GM21423 (cell line): ENCODE measurements around the gene SUPT3H.

ENCODE experiments used
- ATAC-seq: cut with Tn5 transposase; IDR thresholded peaks from one replicate; pipeline ENCODE4 v1.9.1; 2021; ENCODE audit warnings: mild to moderate bottlenecking, moderate library complexity; ENCODE audit not compliant: unreplicated experiment

SUPT3H gene

DNA sequence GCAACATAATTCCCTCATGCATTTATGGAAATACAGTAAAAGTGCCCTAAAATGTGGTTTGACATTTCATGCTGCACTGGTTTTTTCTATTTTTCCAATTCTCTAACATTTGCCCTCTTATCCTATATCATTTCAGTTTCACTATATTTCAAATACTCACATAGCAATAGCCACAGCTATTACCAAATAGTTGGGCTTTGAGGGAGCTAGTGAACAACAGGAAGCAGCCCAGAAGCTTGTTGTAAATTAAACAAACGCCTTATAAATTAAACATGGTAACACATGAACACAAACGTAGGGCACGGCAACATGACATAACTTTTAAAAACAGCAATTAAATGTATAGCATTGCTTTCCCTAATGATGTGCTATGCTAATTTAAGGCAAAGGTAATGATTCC lies 521.3 kb downstream of the SUPT3H start:
- no peak for ATAC-seq

DNA sequence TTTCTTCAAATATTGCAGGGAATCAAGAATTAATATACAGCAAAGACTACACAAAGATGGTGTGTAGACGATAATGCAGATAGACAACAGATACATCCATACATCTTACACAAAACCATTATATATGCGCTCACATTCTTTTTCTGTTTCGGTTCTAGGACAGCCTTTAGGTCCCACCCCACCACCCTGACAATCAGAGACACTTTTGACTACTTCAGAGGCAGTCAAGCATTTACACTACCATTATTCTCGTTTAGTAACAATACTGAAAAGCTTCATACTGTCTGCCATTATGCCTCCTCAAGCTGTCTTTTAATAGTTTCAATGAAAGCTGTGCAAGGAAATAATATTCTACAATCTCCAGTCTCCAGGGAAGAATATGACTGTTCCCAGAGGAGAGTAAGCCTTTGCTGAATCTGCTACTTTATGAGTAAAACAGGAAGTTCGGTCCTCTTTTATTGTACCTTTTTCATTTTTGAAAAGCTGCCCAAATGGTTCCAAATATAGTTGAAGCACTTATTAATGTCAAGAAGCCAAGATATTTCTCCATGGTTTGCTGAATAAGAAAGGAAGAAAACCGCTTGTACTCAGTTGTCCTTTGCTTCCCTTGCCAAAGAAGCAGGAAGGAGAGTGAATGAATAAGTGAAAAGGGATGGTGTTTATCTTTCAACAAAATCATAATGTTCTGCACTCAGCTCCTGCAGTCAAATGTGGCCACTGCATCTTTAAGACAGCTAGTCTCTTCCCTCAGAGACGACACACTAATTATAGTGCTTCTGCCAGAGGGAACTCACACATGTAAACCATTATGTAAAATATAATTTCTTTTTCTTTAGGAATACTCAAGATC lies 521.9 kb downstream of the SUPT3H start:
- no peak for ATAC-seq

DNA sequence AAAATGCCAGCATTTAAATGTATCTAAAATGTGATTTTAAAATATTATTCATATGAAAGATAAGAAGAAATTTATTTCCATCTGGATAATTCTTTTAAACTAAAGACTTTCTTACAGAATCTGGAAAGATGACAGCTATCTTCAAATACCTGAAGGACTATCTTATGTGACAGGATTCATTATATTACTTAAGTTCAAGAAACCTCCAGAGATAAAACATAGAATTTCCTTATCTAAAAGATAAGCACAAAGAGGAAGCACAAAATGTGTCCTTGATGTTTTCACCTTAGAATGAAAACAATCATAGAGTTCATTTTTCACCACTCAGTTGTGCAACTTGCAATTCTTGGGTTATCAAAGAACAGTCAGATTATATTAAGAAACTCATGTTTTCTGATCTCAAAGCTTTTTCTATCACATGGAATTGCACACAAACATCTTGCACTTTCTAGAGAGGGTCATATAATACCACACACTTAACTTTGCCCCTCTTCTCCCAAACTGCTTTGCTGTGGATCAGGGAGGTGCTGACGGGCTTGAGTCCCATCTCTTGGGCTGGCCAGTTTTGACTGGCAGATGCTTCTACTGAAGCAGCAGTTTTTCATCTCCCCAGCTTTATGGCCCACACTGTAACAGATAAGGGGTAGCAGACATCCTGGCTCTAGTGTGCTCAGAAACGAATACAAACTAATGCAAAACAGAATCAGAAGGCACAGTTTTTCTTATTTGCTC lies 522.9 kb downstream of the SUPT3H start:
- ATAC-seq: no peak

DNA sequence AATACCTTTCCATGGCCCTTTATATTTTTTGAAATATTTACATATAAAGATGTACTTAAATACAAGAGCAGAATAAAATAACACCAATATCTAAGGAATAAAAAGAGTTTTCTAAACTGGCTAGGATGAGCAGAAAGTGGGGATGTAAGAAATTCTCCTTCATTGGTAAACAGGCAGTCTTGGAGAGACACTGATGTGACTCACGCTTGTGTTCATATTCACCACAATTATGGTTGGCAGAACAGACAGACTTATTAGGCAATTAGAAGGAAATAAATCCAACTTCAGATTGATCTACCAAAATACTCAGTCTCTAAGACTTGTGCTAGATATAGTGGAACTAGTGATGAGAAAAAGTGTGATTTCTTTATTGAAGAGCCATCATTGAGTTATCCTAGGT lies 526.6 kb downstream of the SUPT3H start:
- ATAC-seq: no peak

DNA sequence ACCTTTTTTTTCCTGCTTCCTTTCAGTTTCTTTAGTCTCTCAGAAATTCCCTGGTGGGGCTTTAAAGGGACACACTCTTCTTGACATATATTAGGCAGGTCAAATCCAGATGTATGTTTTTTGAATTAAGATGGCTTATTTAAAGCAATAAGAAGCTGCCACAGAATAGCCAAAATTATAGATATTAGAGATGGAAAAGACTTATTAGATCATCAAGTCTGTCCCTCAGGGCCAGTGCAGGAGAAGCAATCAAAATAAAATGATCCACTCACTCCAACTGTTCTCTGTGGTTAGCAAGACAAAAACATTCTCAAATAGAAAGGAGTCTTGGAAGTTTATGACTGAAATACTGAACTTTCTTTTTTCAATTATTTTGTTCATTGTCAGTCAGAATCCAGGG lies 527.4 kb downstream of the SUPT3H start:
- ATAC-seq: no peak

DNA sequence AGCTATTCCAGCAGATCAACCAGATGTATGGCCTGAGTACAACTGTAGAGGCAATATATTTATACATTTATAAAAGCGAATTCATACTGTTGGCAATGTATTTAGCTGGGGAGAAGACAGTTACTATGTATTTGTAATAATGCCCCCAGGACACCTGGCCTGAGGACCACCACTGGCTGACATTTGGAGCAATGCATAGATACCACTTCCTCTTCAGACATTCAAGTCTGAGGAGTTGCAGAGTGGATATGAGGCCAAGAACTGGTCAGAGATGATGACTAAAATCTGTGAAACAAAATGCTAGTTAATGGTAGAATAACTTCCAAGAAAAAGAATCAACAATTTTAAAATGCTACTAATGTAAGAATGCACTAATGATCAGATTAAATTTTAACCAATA lies 527.9 kb downstream of the SUPT3H start:
- no peak for ATAC-seq

DNA sequence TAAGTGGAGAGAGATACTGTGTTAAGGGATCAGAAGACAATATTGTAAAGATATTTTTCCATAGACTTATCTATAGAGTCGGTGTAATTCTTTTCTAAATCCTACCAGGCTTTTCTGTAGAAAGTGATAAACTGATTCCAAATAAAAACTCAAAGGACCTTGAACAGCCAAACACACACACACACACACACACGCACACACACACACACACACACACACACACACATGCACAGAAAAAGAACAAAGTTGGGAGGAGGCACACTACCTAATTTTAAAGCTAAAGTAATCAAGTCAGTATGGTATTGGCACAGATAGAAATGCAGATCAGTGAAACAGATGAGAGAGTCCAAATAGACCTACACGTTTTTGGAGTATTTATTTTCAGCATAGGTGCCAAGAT lies 534.0 kb downstream of the SUPT3H start:
- no peak for ATAC-seq

DNA sequence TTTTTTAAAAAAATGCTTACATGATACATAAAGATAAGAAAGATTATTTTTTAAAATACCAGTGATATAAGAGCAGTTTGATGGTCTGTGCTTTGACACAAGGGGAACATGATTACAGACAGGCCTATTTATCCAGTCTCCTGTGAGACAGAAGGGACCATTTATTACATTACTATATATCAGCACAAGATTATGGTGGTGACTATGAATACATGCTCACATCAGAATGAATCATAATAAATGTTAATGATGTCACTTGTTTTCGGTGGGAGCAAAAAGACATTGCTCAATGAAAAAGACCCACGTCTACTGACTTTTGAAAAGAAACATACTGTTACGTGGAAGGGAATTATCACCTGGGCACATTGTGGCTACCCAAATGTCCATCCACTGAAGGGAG lies 535.1 kb downstream of the SUPT3H start:
- no peak for ATAC-seq

DNA sequence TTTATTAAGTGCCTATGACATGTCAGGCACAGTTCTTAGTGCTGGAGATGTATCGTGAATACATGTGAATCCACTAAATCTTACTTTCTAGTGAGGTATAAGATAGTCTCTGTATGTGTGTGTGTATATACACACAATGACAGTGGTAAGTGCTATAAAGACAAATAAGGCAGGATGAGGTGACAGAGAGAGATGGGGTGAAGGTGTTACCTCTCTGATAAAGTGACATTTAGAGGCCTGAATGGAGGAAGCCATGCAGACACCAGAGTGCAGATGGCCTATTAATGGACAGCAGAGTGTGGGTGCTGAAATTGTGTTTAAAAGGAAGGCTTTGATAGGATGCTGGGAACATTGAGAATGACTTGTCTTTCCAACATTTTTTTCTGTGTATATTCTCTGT lies 535.9 kb downstream of the SUPT3H start:
- ATAC-seq: no peak

DNA sequence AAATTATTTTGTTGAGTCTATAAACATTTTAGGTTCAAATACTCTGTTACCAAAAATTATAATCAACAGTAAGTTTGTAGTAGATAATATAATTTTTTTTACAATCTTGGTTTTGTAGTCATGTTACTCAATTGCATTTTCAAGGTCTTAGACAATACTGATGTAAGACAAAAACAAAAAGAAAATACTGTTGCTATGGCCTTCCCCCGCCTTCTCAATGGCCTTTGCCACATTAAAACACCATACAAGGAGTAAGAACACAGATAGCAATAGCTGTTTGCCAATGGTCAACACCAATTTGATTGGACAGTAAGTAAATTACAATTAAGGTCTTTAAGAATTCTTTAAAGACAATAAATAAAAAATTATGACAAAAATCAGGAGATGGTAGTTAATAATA lies 540.0 kb downstream of the SUPT3H start:
- no peak for ATAC-seq

DNA sequence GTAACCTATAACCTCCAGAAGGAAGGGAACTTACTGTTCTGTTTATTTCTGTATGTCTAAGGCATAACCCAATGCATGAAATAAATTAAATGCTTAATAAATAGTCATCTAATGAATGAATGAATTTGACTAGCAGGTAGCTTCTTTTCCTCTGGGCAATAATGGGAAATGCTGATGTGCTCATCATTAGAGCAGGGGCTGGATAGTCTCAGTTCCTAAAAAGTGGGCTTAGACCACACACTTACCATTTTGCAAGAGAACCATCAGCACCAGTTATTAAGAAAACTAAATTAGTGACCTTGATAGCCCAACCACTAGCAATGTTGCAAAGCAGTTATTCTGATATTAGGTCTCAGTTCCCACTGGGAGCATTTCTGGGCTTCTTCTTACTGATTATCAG lies 540.5 kb downstream of the SUPT3H start:
- no peak for ATAC-seq

DNA sequence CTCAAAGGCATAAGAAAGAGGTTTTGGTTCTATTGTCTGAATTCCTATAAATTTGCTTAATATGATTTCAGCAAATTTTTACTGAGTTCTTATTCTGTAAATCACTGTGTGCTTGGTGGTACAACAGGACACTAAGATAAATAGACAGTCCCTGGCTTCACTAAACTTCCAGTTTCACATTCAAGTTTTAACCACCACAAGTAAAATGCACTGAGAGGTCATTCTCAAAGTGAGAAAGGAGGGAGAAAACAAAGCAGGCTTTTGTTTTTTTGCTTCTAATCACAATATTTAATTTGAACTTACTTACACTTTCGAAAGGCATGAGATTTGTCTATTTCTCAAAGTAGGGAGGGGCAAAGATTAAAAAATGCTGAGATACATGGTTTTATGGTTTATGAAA lies 544.5 kb downstream of the SUPT3H start:
- peak; percentile 76 for ATAC-seq

DNA sequence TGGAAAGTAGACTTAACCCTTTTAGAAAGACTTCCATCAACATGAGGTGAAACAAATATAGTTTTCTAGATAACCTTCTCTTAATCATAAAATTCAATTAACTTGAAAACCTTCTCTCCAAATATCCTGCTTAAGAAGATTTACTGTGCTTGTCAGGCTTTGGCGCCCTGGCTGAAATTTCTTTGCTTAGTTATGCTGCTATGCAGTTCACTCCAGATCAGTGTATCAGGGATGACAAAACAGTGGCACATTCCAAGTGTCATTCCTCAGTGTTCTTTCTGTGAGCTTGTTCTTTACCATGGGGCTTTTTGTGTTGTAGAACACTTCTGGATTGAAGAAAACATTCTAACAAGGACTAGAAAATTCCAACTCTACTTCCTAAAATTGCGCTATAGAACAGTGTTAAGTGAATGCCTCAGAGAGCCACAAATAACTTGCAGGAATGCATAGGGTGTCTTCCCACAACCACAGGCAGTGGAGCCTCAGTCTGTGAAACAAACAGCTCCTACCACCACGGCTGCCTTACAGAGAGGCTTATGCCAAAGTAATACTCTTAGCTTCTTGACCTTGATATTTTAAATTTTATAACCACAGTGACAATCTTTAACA lies 546.6 kb downstream of the SUPT3H start:
- ATAC-seq: no peak

DNA sequence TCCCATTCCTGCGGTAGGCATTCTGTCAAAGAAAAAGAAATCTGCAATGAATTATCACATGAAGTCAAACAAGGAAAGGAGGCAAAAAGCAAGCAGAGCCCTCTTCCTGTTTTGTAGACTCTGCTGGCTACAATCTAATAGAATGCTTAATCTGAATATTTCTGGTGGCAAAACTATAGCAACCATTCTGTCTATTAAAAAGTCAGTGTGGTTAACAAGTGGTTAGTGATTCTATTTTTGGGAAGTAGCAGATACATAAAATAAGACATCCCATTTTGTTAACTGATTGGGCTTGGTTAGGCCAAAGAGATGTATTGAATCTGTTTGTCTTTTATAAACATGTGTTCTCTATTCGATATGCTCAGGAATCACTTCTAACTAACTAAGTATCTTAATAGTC lies 547.9 kb downstream of the SUPT3H start:
- ATAC-seq: peak; percentile 43

DNA sequence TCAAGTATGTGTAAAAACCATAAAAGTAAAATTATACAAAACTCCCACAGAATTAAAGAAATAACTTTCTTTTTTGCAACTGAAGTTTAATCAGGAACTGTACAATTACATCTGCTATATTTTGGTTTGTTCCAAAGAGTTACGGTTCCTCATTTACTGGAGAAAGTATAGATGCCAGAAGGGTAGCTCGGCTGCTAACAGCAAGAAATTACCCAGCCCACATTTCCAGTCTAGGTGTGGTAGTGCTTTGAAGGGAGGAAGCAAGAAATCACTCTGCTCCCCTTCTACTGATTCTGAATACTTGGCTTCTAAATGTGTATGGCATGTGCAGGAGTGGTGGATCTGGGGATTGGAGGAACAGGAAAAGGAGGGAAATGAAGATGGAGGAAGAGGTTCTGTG lies 549.0 kb downstream of the SUPT3H start:
- ATAC-seq: no peak

DNA sequence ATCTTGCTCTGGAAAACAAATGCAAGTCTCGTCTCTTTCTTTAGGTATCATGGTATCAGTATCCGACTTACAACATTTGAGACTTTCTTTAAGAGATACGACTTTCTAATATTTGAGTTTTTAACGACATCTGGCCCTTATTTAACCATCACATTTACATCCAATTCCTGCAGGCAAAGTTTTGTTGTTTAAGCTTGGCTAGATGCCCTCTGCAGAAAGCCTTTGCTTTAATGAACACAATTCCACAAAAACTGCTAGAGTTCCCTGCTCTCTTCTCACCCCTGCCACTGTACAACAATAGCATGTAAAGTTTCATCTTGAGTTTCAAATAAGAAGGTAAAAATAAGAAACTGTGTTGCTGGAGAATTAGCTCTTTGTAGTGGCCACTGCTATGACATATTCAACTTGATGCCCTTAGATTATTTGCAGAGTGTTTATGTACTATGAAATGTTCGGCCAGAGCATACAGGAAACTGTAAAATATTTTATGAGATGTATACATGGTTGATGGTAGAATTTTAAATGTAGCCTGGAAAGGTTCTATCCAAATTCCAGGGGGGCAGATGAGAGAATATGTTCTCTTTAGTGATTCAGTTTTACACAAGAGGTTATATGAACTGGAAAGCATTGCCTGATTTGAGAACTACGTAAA lies 551.6 kb downstream of the SUPT3H start:
- ATAC-seq: no peak

DNA sequence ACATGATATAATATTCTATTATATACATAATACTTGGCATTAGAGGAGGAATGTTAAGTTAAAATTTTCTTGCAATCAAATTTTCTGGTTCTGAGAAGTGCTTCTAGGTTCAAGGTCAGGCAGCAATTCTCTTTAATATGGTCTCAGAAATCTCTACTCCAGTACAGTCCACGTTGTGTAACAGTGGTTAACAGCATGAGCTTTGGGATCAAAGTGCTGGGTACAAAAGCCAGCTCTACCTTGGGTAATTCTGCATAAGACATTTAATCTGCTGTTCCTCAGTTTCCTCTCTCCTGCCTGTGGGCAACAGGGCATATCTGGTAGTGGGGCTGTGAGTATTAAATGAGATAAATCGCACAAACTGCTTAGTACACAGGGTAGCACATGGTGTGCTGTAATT lies 552.5 kb downstream of the SUPT3H start:
- no peak for ATAC-seq

DNA sequence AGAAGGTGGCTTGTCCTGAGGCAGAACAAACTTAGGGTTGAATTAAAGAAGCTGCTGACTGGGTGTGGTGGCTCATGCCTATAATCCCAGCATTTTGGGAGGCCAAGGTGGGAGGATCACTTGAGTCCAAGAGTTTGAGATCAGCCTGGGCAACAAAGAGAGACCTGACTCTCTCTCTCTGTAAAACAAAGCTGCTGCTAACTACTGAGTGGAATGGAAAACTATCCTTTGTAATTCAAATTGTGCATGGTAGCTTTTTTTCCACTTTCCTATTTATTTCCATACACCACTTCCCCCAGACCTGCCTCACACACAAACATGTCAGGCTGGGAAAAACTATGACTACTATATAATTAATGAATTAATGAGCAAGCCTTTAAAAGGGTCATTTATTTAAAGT lies 553.2 kb downstream of the SUPT3H start:
- no peak for ATAC-seq

DNA sequence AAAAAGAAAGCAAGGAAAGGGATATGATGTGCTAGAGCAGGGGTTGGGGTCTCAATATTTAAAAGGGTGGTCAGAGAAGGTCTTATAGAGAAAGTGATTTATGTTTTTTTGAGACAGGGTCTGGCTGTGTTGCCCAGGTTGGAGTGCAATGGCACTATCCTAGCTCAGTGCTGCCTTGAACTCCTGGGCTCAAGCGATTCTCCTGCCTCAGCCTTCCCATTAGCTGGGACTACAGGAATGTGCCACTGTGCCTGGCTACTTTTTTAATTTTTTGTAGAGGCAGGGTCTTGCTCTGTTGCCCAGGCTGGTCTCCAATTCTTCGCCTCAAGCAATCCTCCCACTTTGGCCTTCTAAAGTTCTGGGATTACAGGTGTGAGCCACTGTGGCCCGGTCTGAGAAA lies 557.0 kb downstream of the SUPT3H start:
- no peak for ATAC-seq

DNA sequence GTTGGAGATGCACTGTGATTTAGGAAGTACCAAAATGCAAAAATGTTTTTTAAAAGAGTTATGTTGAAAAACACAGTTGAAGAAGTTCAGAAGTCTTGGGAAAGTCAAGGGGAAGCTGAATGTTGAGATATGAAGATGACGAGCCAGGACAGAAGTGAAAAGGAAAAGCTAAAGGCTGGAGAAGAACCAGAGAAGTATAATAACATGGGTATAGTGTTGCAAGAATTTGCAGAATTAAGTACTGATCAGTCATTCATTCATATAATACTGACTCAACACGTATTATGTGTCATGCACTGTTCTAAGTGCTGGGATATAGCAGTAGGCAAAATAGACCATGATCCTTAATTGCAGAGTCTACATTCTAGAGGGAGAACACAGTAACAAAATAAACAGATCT lies 557.4 kb downstream of the SUPT3H start:
- no peak for ATAC-seq

DNA sequence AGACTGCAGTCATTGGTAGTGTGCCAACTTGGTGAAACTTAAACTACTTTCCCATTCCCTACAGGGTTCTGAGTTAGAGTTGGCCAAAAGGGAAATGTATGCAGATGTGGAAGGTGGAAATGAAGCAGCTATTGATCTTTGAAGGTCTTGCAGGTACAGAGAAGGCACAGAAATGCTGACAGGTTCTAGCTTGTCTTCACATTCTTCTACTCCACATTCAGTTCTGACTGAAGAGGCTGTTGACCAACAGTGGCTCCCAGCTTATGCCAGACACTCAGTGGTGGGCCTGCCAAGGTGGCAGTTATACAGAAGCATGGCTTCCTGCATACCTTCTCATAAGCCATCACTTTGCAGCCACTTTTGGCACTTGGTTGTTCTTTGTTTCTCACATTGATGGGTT lies 566.3 kb downstream of the SUPT3H start:
- ATAC-seq: no peak

DNA sequence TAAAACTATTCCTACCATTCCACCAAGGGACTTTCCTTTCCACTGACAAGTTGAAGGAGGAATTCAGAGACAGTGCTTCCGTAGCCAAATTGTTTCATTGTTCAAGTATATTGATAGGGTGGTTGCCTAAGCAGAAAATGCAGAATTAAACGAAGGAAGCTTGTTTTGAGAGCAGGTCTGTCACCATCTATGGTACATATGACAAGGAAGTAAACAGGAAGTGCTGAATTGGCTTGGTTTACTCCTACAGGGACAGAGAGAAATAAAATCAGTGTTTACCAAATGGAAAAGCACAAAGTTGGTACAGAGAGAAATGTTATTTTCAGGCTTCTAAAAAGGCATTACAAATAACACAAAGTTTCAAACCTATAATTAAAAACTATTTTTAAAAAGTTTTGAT lies 568.5 kb downstream of the SUPT3H start:
- no peak for ATAC-seq
